HEK293T (cell line): ENCODE measurements around the gene KCNJ2.

Source experiments
- ARNT ChIP-seq: fragments of 450-650 bp; IDR thresholded peaks from 2 replicates; pipeline ENCODE4 v1.6.1; 2017; ENCODE audit warnings: mild to moderate bottlenecking
- BHLHE40 ChIP-seq: fragments of 450-650 bp; IDR thresholded peaks from 2 replicates; pipeline ENCODE4 v1.6.1; 2016; ENCODE audit warnings: mild to moderate bottlenecking, moderate library complexity, borderline replicate concordance
- ELF4 ChIP-seq: fragments of 450-650 bp; IDR thresholded peaks from 2 replicates; pipeline ENCODE4 v1.6.1; 2017; ENCODE audit warnings: antibody characterized with exemption
- FOXK2 ChIP-seq: fragments of 450-650 bp; IDR thresholded peaks from 2 replicates; pipeline ENCODE4 v1.6.1; 2016; ENCODE audit warnings: mild to moderate bottlenecking
- FOXM1 ChIP-seq: fragments of 450-650 bp; IDR thresholded peaks from 2 replicates; pipeline ENCODE4 v1.6.1; 2017; ENCODE audit warnings: mild to moderate bottlenecking, borderline replicate concordance
- HDGF ChIP-seq: fragments of 450-650 bp; IDR thresholded peaks from 2 replicates; pipeline ENCODE4 v1.6.1; 2017; ENCODE audit warnings: antibody characterized with exemption, borderline replicate concordance
- LEF1 ChIP-seq: fragments of 450-650 bp; IDR thresholded peaks from 2 replicates; pipeline ENCODE4 v1.6.1; 2017; ENCODE audit warnings: mild to moderate bottlenecking, borderline replicate concordance
- NFRKB ChIP-seq: fragments of 450-650 bp; IDR thresholded peaks from 2 replicates; pipeline ENCODE4 v1.6.1; 2016; ENCODE audit warnings: mild to moderate bottlenecking, moderate library complexity
- PKNOX1 ChIP-seq: fragments of 450-650 bp; IDR thresholded peaks from 2 replicates; pipeline ENCODE4 v1.6.1; 2016
- SP1 ChIP-seq: fragments of 450-650 bp; IDR thresholded peaks from 2 replicates; pipeline ENCODE4 v1.6.1; 2017
- SUZ12 ChIP-seq: fragments of 450-650 bp; IDR thresholded peaks from 2 replicates; pipeline ENCODE4 v1.6.1; 2016; ENCODE audit warnings: mild to moderate bottlenecking
- TARDBP ChIP-seq: fragments of 450-650 bp; IDR thresholded peaks from 2 replicates; pipeline ENCODE4 v1.6.1; 2016

- TF ChIP-seq HDGF (no peak), PKNOX1 (no peak), SP1 (no peak), SUZ12 (no peak), FOXM1 (no peak), BHLHE40 (no peak), ARNT (no peak), NFRKB (no peak), TARDBP (no peak), ELF4 (no peak), FOXK2 (no peak), LEF1 (no peak)
Observed at GRCh38 chr17:70172449-70172848, 3.1 kb downstream of the KCNJ2 start.
